ENCODE data around the gene TPST1. TPM values are rescaled to one million over a fixed set of nuclear protein-coding genes. Genes with fewer than 3 reads are reported as not detected.

TPST1 gene
- total RNA-seq, 4 donors from 2014 or later: 24.5 to 60.4 (median 28.2) TPM

DNA sequence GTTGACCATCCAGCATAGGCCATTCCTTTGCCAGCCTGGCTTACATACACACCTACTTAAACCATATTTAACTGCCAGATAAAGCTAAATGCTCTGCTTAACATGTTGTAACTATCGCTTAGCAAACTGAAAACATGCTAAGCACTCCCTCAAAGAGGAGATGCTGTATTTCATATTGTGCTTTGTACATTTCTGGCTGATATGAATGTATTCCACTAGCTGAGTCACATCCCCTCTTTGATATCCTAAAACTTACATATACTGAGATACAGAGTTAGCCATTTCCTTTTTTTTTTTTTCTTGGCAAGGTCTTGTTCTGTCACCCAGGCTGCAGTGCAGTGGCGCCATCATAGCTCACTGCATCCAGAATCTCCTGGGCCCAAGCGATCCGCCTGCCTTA lies 99.4 kb downstream of the TPST1 start:
- TF ChIP-seq, protein P1, sequence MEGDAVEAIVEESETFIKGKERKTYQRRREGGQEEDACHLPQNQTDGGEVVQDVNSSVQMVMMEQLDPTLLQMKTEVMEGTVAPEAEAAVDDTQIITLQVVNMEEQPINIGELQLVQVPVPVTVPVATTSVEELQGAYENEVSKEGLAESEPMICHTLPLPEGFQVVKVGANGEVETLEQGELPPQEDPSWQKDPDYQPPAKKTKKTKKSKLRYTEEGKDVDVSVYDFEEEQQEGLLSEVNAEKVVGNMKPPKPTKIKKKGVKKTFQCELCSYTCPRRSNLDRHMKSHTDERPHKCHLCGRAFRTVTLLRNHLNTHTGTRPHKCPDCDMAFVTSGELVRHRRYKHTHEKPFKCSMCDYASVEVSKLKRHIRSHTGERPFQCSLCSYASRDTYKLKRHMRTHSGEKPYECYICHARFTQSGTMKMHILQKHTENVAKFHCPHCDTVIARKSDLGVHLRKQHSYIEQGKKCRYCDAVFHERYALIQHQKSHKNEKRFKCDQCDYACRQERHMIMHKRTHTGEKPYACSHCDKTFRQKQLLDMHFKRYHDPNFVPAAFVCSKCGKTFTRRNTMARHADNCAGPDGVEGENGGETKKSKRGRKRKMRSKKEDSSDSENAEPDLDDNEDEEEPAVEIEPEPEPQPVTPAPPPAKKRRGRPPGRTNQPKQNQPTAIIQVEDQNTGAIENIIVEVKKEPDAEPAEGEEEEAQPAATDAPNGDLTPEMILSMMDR (IDR thresholded peaks at IDR 0.05): no peak
- no peak for TF ChIP-seq POLR2A (IDR thresholded peaks at IDR 0.05)
- intact Hi-C loops (cut with DNase I): no loop called here
- Histone ChIP-seq H3K27ac (peak overlapping the region; percentile 24 to 29 (median 24)), H3K4me3 (replicated peaks in 1 of 3) (no peak overlapping the region), H3K9me3 (no peaks in the 10 kb centered on the region), H3K36me3 (no peaks in the 10 kb centered on the region), H3K4me1 (peaks cover 37 to 44% of the 10 kb centered on the region in 2 donors), H3K27me3 (no peaks in the 10 kb centered on the region)
- 92 to 96% methylated on average over 4 of the region's 4 CpGs for WGBS, 2 donors
- DNase-seq: no peak

DNA sequence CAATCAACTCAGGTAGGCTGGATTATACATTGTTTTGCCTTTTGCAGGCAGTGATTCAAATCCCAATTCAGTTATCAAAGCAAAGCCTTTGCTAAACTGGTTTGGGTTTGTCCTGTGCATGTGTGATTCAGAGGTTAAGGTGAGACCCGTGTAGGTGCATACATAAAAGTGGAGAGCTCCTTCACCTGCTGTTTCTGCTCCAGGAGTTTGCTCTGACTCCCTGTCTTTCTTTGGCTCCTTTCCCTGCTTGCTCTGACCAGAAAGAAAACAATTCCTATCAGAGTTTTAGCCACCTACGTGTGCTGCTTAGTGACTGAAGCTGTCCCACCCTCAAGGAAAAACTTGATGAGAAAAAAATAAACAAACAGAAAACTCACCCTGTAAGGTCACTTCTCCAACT lies 101.1 kb downstream of the TPST1 start:
- no peak for TF ChIP-seq POLR2A (IDR thresholded peaks at IDR 0.05)
- TF ChIP-seq, protein P1 (IDR thresholded peaks at IDR 0.05): no peak
- no peaks in the 10 kb centered on the region for H3K27me3 ChIP-seq
- no peak overlapping the region for H3K4me3 ChIP-seq (replicated peaks in 1 of 3)
- peak overlapping the region in 2 of 3 donors; percentile 60 to 80 for H3K27ac ChIP-seq
- H3K4me1 ChIP-seq: peaks cover 34 to 52% of the 10 kb centered on the region in 2 donors
- WGBS, 2 donors: 14 to 36% methylated on average over 2 of the region's 2 CpGs
- H3K36me3 ChIP-seq: no peaks in the 10 kb centered on the region
- DNase-seq: peak; percentile 65
- no peaks in the 10 kb centered on the region for H3K9me3 ChIP-seq
- intact Hi-C loops (cut with DNase I): no loop called here

DNA sequence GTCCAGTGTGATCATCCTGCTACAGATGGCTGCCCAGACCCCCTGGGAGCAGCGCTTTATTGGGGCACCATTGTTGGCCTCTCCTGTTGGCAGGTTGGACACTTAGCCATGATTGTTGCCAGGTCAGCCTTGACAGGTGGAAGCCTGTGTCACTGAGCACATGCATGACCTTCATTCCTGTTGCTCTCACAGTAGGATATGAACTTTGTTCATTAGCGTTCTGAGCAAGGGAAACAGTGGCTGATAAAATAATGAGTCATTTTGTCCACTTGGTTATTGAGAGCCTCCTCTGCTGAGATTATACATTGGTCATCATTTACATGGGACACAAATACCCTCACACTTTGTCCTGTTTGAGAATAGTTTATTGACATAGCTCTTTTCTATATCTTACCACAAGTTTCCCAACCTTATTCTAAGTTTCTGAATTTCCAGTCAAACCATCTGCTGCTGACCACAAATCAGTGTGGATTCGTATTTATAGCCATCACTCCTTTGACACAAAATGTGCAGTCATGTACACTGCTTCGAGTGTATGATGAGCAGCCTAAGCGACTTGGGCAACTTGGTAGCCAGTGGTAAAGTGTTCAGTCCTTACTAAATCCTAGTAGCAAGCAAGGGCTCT lies 102.6 kb downstream of the TPST1 start:
- Histone ChIP-seq H3K9me3 (no peaks in the 10 kb centered on the region), H3K36me3 (no peaks in the 10 kb centered on the region), H3K4me1 (peaks cover 20 to 45% of the 10 kb centered on the region in 2 donors), H3K27me3 (no peaks in the 10 kb centered on the region), H3K27ac (peak overlapping the region in 2 of 3 donors; percentile 5 to 18), H3K4me3 (replicated peaks in 1 of 3) (no peak overlapping the region)
- 78 to 81% methylated on average over 5 of the region's 5 CpGs for WGBS, 2 donors
- DNase-seq: peak; percentile 25 to 38
- intact Hi-C loops (cut with DNase I): no loop called here
- no peak for TF ChIP-seq POLR2A (IDR thresholded peaks at IDR 0.05)
- TF ChIP-seq, protein P1 (IDR thresholded peaks at IDR 0.05): no peak

DNA sequence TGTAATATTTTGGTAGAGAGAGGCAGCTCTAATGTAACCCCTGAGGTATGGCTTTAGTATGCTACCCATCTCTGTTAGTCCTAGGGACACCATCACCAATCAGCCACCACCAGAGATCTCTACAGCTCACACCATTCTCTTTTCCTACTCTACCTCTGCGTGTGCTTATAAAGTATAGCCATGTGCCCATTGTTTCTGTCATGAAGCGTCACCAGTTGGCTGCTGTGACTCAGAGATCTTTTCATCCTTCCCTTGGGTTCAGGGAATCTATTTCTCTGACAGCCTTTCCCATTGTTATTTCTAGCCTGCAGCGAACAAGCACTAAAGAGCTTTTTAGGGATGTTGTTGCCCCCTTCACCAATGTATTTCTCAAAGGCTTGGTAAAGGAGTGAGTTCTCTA lies 103.3 kb downstream of the TPST1 start:
- Histone ChIP-seq H3K4me1 (peaks cover 20 to 42% of the 10 kb centered on the region in 2 donors), H3K27me3 (no peaks in the 10 kb centered on the region), H3K9me3 (no peaks in the 10 kb centered on the region), H3K27ac (peak overlapping the region in 1 of 3 donors; percentile 18), H3K4me3 (replicated peaks in 1 of 3) (no peak overlapping the region), H3K36me3 (no peaks in the 10 kb centered on the region)
- TF ChIP-seq, protein P1 (IDR thresholded peaks at IDR 0.05): no peak
- no peak for TF ChIP-seq POLR2A (IDR thresholded peaks at IDR 0.05)
- WGBS, 2 donors: 79 to 80% methylated on average over 3 of the region's 3 CpGs
- DNase-seq: no peak
- intact Hi-C loops (cut with DNase I): no loop called here

DNA sequence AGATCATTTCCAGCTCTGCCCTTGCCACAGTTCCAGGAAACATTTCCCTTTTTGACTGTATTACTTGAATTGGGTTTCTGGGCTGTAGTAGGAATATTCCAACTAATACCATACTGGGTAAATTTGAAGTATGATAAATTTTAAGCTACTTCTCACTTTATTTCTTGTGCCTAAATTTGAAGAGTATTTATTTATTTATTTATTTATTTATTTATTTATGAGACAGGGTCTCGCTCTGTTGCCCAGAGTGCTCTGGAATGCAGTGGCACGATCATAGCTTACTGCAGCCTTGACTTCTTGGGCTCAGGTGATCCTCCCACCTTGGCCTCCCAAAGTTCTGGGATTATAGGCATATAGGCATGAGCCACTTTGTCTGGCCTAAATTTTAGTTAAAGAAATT lies 105.5 kb downstream of the TPST1 start:
- no peaks in the 10 kb centered on the region for H3K36me3 ChIP-seq
- intact Hi-C loops (cut with DNase I): no loop called here
- no peaks in the 10 kb centered on the region for H3K9me3 ChIP-seq
- H3K27ac ChIP-seq: no peak overlapping the region
- WGBS, 2 donors: 83 to 85% methylated on average over 2 of the region's 2 CpGs
- H3K4me1 ChIP-seq: peaks cover 5 to 25% of the 10 kb centered on the region in 2 donors
- H3K27me3 ChIP-seq: no peaks in the 10 kb centered on the region
- TF ChIP-seq, protein P1 (IDR thresholded peaks at IDR 0.05): no peak
- TF ChIP-seq POLR2A (IDR thresholded peaks at IDR 0.05): no peak
- no peak overlapping the region for H3K4me3 ChIP-seq (replicated peaks in 1 of 3)
- DNase-seq: no peak

Data from thyroid gland (tissue), 4 donors.